ENCODE data around the gene AP5Z1.

AP5Z1 gene

DNA sequence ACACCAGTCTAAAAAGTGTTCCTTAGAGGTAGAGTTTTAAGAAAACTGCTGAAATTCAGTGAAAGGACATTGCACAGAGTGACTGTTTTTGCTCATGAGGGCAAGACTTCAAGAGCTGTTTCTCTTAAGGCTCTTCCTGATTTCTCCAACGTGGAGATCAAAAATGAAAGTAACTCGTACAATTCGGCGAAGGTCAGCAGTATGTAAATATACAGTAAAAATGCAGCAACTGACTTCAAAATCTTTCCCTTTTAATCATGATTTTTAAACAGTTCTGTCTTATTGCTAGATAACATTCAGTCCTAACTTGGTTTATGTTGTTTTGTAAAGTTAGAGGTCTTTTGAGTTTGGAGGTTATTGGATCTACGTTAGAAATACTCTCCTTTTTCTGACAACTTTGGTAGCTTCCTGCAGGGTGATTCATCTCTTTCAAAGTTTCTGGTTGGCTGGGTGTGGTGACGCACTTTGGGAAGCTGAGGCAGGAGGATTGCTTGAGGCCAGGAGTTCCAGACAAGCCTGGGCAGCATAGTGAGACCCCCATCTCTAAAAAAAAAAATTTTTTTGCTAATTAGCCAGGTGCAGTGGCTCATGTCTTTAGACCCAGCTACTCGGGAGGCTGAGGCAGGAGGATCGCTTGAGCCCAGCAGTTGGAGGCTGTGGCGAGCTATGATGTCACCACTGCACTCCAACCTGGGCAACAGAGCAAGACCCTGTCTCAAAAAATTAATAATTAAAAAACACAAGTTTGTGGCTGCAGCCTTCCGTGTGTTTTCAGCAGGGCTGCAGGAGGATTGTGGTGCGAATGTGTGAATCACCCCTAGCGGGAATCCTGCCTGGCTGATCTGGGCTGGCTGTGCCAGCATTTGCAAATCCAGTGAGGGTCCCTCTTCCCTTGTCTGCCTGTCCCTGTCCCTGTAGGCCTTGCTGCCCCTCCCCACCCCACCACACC lies 29.2 kb upstream of the AP5Z1 start:
- H3K36me3 ChIP-seq (ENCODE audit: insufficient read depth, low read length): peaks cover 29% of the 10 kb centered on the region; the same call in 1 of the 2 replicates
- no peaks in the 10 kb centered on the region for H3F3A ChIP-seq (ENCODE audit: insufficient read depth, low read length)
- H3K4me2 ChIP-seq (ENCODE audit: low read length): peak overlapping the region; percentile 82
- no peak overlapping the region for H2AFZ ChIP-seq (ENCODE audit: low read length)
- no peaks in the 10 kb centered on the region for H3K27me3 ChIP-seq (ENCODE audit: insufficient read depth, low read length)
- TF ChIP-seq EZH2 (IDR thresholded peaks at IDR 0.05; ENCODE audit: borderline replicate concordance, low read length): no peak
- TF ChIP-seq, protein P1, sequence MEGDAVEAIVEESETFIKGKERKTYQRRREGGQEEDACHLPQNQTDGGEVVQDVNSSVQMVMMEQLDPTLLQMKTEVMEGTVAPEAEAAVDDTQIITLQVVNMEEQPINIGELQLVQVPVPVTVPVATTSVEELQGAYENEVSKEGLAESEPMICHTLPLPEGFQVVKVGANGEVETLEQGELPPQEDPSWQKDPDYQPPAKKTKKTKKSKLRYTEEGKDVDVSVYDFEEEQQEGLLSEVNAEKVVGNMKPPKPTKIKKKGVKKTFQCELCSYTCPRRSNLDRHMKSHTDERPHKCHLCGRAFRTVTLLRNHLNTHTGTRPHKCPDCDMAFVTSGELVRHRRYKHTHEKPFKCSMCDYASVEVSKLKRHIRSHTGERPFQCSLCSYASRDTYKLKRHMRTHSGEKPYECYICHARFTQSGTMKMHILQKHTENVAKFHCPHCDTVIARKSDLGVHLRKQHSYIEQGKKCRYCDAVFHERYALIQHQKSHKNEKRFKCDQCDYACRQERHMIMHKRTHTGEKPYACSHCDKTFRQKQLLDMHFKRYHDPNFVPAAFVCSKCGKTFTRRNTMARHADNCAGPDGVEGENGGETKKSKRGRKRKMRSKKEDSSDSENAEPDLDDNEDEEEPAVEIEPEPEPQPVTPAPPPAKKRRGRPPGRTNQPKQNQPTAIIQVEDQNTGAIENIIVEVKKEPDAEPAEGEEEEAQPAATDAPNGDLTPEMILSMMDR (IDR thresholded peaks at IDR 0.05; ENCODE audit: low read length): no peak
- no peaks in the 10 kb centered on the region for H3K9me2 ChIP-seq (ENCODE audit: low read depth, low read length)
- H3K27ac ChIP-seq (ENCODE audit: low read depth, low read length, poor library complexity, severe bottlenecking): peak overlapping the region; percentile 85
- H3K4me1 ChIP-seq (ENCODE audit: insufficient read depth, low read length, severe bottlenecking): peaks cover 34% of the 10 kb centered on the region
- no peaks in the 10 kb centered on the region for H3K9me3 ChIP-seq (ENCODE audit: low read length)
- no peaks in the 10 kb centered on the region for H3K79me2 ChIP-seq (ENCODE audit: insufficient read depth, low read length)
- H3K9ac ChIP-seq (ENCODE audit: low read length): peak overlapping the region; percentile 68
- no peaks in the 10 kb centered on the region for H4K20me1 ChIP-seq (ENCODE audit: insufficient read depth, low read length)
- H3K4me3 ChIP-seq (ENCODE audit: low read depth, low read length, poor library complexity, severe bottlenecking): peak overlapping the region; percentile 54

DNA sequence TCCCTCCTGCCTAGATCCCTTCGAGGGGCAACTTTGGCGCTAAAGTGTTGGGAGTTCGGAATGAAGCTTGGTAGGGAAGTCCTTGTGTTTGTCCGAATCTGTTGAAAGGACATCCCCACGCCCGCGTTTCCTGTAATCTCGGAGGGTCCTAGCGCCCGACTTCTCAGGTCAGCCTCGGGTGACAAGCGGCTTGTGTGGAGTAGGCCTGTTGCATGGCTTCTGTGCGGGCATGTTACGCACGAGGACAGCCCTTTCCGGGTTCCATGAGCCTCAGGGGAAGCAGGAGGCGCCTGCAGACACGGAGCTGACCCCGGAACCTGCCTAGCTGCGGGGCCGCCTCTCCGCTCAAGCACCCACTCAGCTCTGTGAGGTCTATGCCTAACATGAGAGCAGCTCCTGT lies 28.4 kb upstream of the AP5Z1 start:
- peaks cover 23% of the 10 kb centered on the region; the same call in 1 of the 2 replicates for H3K36me3 ChIP-seq (ENCODE audit: insufficient read depth, low read length)
- TF ChIP-seq, protein P1 (IDR thresholded peaks at IDR 0.05; ENCODE audit: low read length): no peak
- no peak for TF ChIP-seq EZH2 (IDR thresholded peaks at IDR 0.05; ENCODE audit: borderline replicate concordance, low read length)
- no peaks in the 10 kb centered on the region for H4K20me1 ChIP-seq (ENCODE audit: insufficient read depth, low read length)
- H2AFZ ChIP-seq (ENCODE audit: low read length): no peak overlapping the region
- no peak overlapping the region for H3K27ac ChIP-seq (ENCODE audit: low read depth, low read length, poor library complexity, severe bottlenecking)
- H3K4me1 ChIP-seq (ENCODE audit: insufficient read depth, low read length, severe bottlenecking): peaks cover 34% of the 10 kb centered on the region
- no peaks in the 10 kb centered on the region for H3K79me2 ChIP-seq (ENCODE audit: insufficient read depth, low read length)
- H3K9ac ChIP-seq (ENCODE audit: low read length): no peak overlapping the region
- no peak overlapping the region for H3K4me2 ChIP-seq (ENCODE audit: low read length)
- no peaks in the 10 kb centered on the region for H3F3A ChIP-seq (ENCODE audit: insufficient read depth, low read length)
- no peaks in the 10 kb centered on the region for H3K9me2 ChIP-seq (ENCODE audit: low read depth, low read length)
- H3K4me3 ChIP-seq (ENCODE audit: low read depth, low read length, poor library complexity, severe bottlenecking): no peak overlapping the region
- H3K27me3 ChIP-seq (ENCODE audit: insufficient read depth, low read length): no peaks in the 10 kb centered on the region
- H3K9me3 ChIP-seq (ENCODE audit: low read length): no peaks in the 10 kb centered on the region

DNA sequence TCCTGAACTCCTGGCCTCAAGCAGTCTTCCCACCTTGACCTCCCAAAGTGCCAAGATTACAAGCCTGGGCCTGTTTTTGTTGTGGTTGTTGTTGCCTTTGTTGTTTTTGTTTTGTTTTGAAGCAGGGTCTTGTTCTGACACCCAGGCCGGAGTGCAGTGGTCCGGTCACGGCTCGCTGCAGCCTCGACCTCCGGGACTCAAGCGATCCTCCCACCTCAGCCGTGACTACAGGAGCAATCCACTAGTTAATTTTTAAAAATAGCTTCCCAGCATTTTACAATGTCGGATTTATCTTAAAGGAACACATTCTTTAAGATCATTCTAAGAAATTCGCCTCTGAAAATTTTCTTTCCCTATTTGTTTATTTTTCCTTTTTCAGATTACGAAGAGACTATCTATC lies 27.7 kb upstream of the AP5Z1 start:
- no peak overlapping the region for H2AFZ ChIP-seq (ENCODE audit: low read length)
- no peak overlapping the region for H3K4me2 ChIP-seq (ENCODE audit: low read length)
- H3K27me3 ChIP-seq (ENCODE audit: insufficient read depth, low read length): no peaks in the 10 kb centered on the region
- H3K9me3 ChIP-seq (ENCODE audit: low read length): no peaks in the 10 kb centered on the region
- no peaks in the 10 kb centered on the region for H3K79me2 ChIP-seq (ENCODE audit: insufficient read depth, low read length)
- no peaks in the 10 kb centered on the region for H3K9me2 ChIP-seq (ENCODE audit: low read depth, low read length)
- no peaks in the 10 kb centered on the region for H3F3A ChIP-seq (ENCODE audit: insufficient read depth, low read length)
- H4K20me1 ChIP-seq (ENCODE audit: insufficient read depth, low read length): no peaks in the 10 kb centered on the region
- H3K36me3 ChIP-seq (ENCODE audit: insufficient read depth, low read length): peaks cover 16% of the 10 kb centered on the region; the same call in 1 of the 2 replicates
- TF ChIP-seq, protein P1 (IDR thresholded peaks at IDR 0.05; ENCODE audit: low read length): no peak
- TF ChIP-seq EZH2 (IDR thresholded peaks at IDR 0.05; ENCODE audit: borderline replicate concordance, low read length): no peak
- H3K4me1 ChIP-seq (ENCODE audit: insufficient read depth, low read length, severe bottlenecking): peaks cover 34% of the 10 kb centered on the region
- no peak overlapping the region for H3K4me3 ChIP-seq (ENCODE audit: low read depth, low read length, poor library complexity, severe bottlenecking)
- peak overlapping the region; percentile 21 for H3K27ac ChIP-seq (ENCODE audit: low read depth, low read length, poor library complexity, severe bottlenecking)
- no peak overlapping the region for H3K9ac ChIP-seq (ENCODE audit: low read length)

Data from OCI-LY1 (cell line).